ENCODE measurements around the gene PTTG1. TPM values are rescaled to one million over a fixed set of nuclear protein-coding genes. Genes with fewer than 3 reads are reported as not detected.

PTTG1 gene
- total and polyA plus RNA-seq, 9 donors: 0.77 to 12.9 (median 3.6) TPM; not detected in 1

DNA sequence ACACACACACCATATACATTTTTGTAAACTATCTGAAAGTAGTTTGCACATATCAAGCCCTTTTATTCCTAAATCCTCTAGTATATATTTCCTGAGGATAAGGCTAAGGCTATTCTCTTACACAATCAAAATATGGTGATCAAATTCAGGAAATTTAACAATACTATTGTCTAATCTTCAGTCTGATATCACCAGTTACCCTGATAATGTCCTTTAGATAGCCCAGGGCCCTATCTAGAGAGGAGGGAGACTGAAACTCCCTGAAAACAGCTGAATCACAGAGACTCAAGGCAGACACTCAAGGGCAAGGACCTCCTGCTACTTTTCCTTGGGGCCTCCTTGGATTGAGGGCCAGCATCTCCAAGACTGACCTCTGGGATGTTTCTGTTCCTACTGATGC, 30.4 kb downstream of the PTTG1 start:
- Histone ChIP-seq H3K4me1 (ENCODE audit: insufficient read depth) (no peaks in the 10 kb centered on the region), H3K9me3 (no peaks in the 10 kb centered on the region), H3K4me3 (no peak overlapping the region), H3K36me3 (no peaks in the 10 kb centered on the region), H3K27ac (no peak overlapping the region), H3K27me3 (no peaks in the 10 kb centered on the region)
- no peak for DNase-seq
- intact Hi-C loops (cut with DNase I): no loop called here
- TF ChIP-seq EP300 (IDR thresholded peaks at IDR 0.05) (no peak), POLR2A (IDR thresholded peaks at IDR 0.05) (no peak)
- TF ChIP-seq, protein P1, sequence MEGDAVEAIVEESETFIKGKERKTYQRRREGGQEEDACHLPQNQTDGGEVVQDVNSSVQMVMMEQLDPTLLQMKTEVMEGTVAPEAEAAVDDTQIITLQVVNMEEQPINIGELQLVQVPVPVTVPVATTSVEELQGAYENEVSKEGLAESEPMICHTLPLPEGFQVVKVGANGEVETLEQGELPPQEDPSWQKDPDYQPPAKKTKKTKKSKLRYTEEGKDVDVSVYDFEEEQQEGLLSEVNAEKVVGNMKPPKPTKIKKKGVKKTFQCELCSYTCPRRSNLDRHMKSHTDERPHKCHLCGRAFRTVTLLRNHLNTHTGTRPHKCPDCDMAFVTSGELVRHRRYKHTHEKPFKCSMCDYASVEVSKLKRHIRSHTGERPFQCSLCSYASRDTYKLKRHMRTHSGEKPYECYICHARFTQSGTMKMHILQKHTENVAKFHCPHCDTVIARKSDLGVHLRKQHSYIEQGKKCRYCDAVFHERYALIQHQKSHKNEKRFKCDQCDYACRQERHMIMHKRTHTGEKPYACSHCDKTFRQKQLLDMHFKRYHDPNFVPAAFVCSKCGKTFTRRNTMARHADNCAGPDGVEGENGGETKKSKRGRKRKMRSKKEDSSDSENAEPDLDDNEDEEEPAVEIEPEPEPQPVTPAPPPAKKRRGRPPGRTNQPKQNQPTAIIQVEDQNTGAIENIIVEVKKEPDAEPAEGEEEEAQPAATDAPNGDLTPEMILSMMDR (IDR thresholded peaks at IDR 0.05): no peak

DNA sequence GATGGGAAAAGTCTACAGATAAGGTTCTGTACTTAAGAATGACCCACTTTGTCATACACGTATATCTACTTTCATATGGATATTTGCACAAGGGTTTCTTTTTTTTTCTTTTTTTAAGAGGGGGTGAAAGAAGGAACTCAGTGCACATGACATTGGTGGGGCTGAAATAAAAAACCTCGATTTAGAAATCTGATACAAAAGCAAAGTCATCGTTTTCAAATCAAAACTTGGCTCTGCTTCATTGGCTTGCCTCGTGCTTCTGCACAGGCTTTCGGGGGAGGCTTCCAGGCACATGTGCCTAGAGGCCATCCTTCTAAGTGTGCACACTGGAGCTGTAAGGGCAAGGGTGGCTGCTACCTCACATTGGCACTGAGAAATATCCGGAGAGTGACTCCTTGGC, 31.1 kb downstream of the PTTG1 start:
- H3K9me3 ChIP-seq: no peaks in the 10 kb centered on the region
- no peaks in the 10 kb centered on the region for H3K36me3 ChIP-seq
- TF ChIP-seq, protein P1 (IDR thresholded peaks at IDR 0.05): no peak
- TF ChIP-seq EP300 (IDR thresholded peaks at IDR 0.05) (no peak), POLR2A (IDR thresholded peaks at IDR 0.05) (no peak)
- 49 to 56% (median 49%) methylated on average over 6 of the region's 6 CpGs for WGBS, 3 donors
- H3K4me3 ChIP-seq: no peak overlapping the region
- intact Hi-C loops (cut with DNase I): no loop called here
- DNase-seq: no peak
- no peaks in the 10 kb centered on the region for H3K4me1 ChIP-seq (ENCODE audit: insufficient read depth)
- no peaks in the 10 kb centered on the region for H3K27me3 ChIP-seq
- no peak overlapping the region for H3K27ac ChIP-seq

DNA sequence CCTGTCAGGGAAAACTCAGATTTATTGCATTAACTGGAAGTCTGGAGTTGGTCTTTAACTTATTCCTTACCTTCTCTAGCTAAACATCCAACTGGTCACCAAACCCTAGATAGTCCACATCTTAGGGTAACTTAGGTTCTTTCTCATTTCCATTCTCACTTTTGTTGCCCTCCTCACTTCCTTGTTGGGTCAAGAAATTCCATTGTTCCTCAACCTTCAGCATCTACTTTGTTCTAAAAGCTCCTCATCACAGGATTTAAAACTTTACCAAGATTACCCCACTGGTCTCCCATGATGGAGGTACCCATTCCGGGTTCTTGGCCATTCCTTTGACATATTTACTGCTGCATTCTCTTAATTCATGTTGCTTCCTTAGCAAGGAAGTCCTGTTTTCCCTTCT, 32.1 kb downstream of the PTTG1 start:
- H3K4me3 ChIP-seq: no peak overlapping the region

DNA sequence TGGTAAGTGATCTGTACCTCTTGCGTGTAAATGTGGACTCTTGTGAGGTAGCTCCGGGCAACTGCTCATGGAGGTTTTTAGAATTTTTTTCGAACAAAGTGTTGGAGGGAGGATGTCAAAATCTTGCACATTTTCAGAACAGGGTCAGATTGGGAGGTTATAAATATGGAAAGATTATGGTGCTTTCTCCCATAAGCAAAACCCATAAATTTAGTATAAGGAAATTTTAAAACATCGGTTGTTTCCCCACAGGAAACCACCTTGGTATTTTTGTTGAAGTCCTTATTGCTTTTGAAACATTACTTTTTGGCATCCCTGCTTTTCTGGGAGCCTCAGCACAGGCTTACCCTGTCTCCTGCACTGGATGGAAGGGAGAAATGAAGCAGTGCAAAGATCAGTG, 33.9 kb downstream of the PTTG1 start:
- Histone ChIP-seq H3K27me3 (no peaks in the 10 kb centered on the region), H3K4me1 (ENCODE audit: insufficient read depth) (no peaks in the 10 kb centered on the region), H3K4me3 (no peak overlapping the region), H3K36me3 (no peaks in the 10 kb centered on the region), H3K27ac (no peak overlapping the region), H3K9me3 (no peaks in the 10 kb centered on the region)
- no peak for TF ChIP-seq EP300 (IDR thresholded peaks at IDR 0.05)
- TF ChIP-seq, protein P1 (IDR thresholded peaks at IDR 0.05): no peak
- no peak for TF ChIP-seq POLR2A (IDR thresholded peaks at IDR 0.05)
- intact Hi-C loops (cut with DNase I): no loop called here
- DNase-seq: no peak
- WGBS, 3 donors: 77 to 82% (median 82%) methylated on average over 4 of the region's 4 CpGs

More for the DNA sequence above, 32.1 kb downstream of the PTTG1 start:
- Histone ChIP-seq H3K9me3 (no peaks in the 10 kb centered on the region), H3K36me3 (no peaks in the 10 kb centered on the region), H3K27ac (no peak overlapping the region), H3K4me1 (ENCODE audit: insufficient read depth) (no peaks in the 10 kb centered on the region), H3K27me3 (no peaks in the 10 kb centered on the region)
- DNase-seq: no peak
- TF ChIP-seq EP300 (IDR thresholded peaks at IDR 0.05) (no peak), POLR2A (IDR thresholded peaks at IDR 0.05) (no peak)
- TF ChIP-seq, protein P1 (IDR thresholded peaks at IDR 0.05): no peak
- 22 to 46% (median 36%) methylated on average over 1 of the region's 1 CpG for WGBS, 3 donors
- intact Hi-C loops (cut with DNase I): no loop called here
